Heart left ventricle (tissue), 16 donors: ENCODE results near the gene SECTM1. TPM values are rescaled to one million over a fixed set of nuclear protein-coding genes. Genes with fewer than 3 reads are reported as not detected.

Experiments used
- ATAC-seq, 4 donors: fragments of 200-7000 bp; cut with Tn5 transposase; one replicate each; pipeline ENCODE4 v1.9.1; 2020 to 2022; ENCODE audit warnings: moderate library complexity in 4 of 4, mild to moderate bottlenecking in 3 of 4, moderate number of reproducible peaks in 1 of 4
- DNase-seq, 5 donors: peaks; one replicate each; pipeline ENCODE4 v3.0.0-alpha.2; 2020
- H3K27ac ChIP-seq, 12 donors: fragments of 200-600 bp; sonication (generic) in 4 of 12; one replicate each; pipeline versions ENCODE4 v1.5.0 to v1.8.0; 2016 to 2022; ENCODE audit warnings: mild to moderate bottlenecking in 2 of 12
- H3K27me3 ChIP-seq, 9 donors: fragments of 200-600 bp; sonication (generic) in 2 of 9; one replicate each; pipeline versions ENCODE4 v1.5.1 to v1.8.0; 2016 to 2022; ENCODE audit warnings: mild to moderate bottlenecking in 3 of 9
- H3K36me3 ChIP-seq, 9 donors: fragments of 200-600 bp; sonication (generic) in 2 of 9; one replicate each; pipeline versions ENCODE4 v1.5.0 to v1.8.0; 2018 to 2022; ENCODE audit warnings: mild to moderate bottlenecking in 2 of 9
- H3K4me1 ChIP-seq, 12 donors: fragments of 200-600 bp; sonication (generic) in 4 of 12; one replicate each; pipeline versions ENCODE4 v1.5.0 to v1.8.0; 2016 to 2022; ENCODE audit warnings: mild to moderate bottlenecking in 3 of 12
- H3K4me3 ChIP-seq, 12 donors: fragments of 200-600 bp; sonication (generic) in 4 of 12; one replicate each; pipeline versions ENCODE4 v1.5.0 to v1.8.0; 2017 to 2022; ENCODE audit warnings: mild to moderate bottlenecking in 9 of 12, moderate library complexity in 4 of 12
- H3K9me3 ChIP-seq, 12 donors: fragments of 200-600 bp; sonication (generic) in 4 of 12; one replicate each; pipeline versions ENCODE4 v1.5.0 to v1.8.0; 2016 to 2022; ENCODE audit warnings: mild to moderate bottlenecking in 1 of 12
- POLR2A ChIP-seq, 2 donors: fragments of 450-650 bp; IDR thresholded peaks; one replicate each; pipeline ENCODE4 v1.6.1; 2017; ENCODE audit warnings: antibody characterized with exemption in 2 of 2, mild to moderate bottlenecking in 2 of 2, moderate library complexity in 2 of 2
- WGBS, 4 donors: extraction: QIAGEN DNeasy Blood & Tissue Kit in 2 of 4; methylation state at CpG; one replicate each; pipeline versions ENCODE4 v1.1.5 to v1.1.7; 2013 to 2018; 5-methylcytosine and 5-hydroxymethylcytosine counted together
- intact Hi-C, 10 donors: fragments of 100-400 bp; cut with DNase I; formaldehyde crosslinking; loops; one replicate each; pipeline versions ENCODE4 v1.11.1 to v1.14.2; 2022
- polyA plus RNA-seq, 2 donors: library from polyadenylated mRNA; stranded (reverse); fragments of 200-250 nt; gene quantifications; one replicate each; pipeline ENCODE4 v1.2.3, GENCODE V29; 2013
- total RNA-seq, 9 donors: library from RNA; depleted of rRNA in 2 of 9; stranded (reverse); fragments of >200 nt in 2 of 9; fragmentation: NEBNext Ultra II Directional in 3 of 9; extraction: Animal tissue kit (Norgen Biotek cat#: 25700) in 3 of 9; gene quantifications; one replicate each; pipeline versions ENCODE4 v1.1.0 to v1.2.4, GENCODE V29; 2016 to 2023
- TF ChIP-seq, protein P1 (sequence below), 12 donors: fragments of 200-600 bp; sonication (generic) in 4 of 12; IDR thresholded peaks; one replicate each; pipeline versions ENCODE4 v1.5.0 to v1.8.0; 2018 to 2022; ENCODE audit warnings: antibody characterized with exemption in 12 of 12, mild to moderate bottlenecking in 5 of 12
- donor health status: ischemic (EF 13 %, LVEDD 7.1; RV severe dilation, severe dysfunction).
- donor health status: healthy with polysubstance abuse.
- donor health status: DM: no; HTN: yes; CAD: no.
- donor health status: DM: no; HTN: no; CAD: no.
- donor health status: ischemic (EF 25% LVEDD 6.9; RV normal size, moderate dysfunction).
- donor health status: ischemic (EF 25% LVEDD 5.7; RV mildly dilated, moderate dysfunction).
- donor health status: healthy.
- donor health status: DM: yes; HTN: yes; CAD: no.
- donor health status: ischemic (EF 35%, LVEDD 5.7; RV mildly dilated, moderate dysfunction).
- donor health status: nonischemic (EF 11% LVEDD 7.7; RV severe dilation, severe dysfunction).
- donor health status: DM: yes; HTN: yes; CAD: no.
- donor health status: PGD.
- donor health status: ischemic (EF 29% LVEDD 5.4; RV normal size, mild dysfunction).
- donor health status: nonischemic (EF 23%, LVEDD 6.1; RV moderate dilation, normal function).

Gene SECTM1
- total and polyA plus RNA-seq, 11 donors, result 2.3 to 41.6 (median 3.4) TPM

DNA sequence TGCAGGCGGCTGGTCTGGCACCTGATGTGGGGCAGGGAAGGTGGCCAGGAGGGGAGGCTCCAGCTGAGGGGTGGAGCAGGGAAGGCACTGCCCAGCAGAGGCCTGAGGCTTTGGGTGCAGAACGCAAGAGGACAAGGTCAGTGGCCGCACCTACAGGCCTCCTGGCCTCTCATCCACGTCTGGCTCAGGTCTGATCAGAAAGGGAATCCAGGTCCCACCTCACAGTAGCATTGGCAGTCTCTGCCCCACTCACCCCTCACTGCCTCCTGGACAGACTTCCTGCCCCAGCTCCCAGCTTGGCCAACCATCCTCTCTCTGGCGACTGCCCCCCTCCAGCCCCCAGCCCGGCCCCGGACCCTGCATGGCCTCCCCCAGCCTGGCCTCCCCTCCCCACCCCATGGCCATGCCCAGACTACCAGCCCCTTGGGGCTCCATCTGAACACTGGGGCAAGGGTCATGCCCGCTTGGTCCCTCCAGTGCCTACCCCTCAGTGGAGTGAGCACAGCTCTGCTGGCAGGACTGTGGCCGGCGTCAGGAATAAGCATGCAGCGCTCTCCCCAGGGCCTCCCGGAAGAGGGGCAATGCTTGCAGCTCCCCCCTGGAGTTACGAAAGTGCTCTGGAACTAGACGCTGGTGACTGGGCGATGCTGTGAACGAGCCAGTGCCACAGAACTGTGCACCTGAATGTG, 42.6 kb upstream of the SECTM1 start:
- no peaks in the 10 kb centered on the region for H3K36me3 ChIP-seq
- 66 to 84% (median 77%) methylated on average over 10 to 16 of the region's 16 CpGs for WGBS, 4 donors

DNA sequence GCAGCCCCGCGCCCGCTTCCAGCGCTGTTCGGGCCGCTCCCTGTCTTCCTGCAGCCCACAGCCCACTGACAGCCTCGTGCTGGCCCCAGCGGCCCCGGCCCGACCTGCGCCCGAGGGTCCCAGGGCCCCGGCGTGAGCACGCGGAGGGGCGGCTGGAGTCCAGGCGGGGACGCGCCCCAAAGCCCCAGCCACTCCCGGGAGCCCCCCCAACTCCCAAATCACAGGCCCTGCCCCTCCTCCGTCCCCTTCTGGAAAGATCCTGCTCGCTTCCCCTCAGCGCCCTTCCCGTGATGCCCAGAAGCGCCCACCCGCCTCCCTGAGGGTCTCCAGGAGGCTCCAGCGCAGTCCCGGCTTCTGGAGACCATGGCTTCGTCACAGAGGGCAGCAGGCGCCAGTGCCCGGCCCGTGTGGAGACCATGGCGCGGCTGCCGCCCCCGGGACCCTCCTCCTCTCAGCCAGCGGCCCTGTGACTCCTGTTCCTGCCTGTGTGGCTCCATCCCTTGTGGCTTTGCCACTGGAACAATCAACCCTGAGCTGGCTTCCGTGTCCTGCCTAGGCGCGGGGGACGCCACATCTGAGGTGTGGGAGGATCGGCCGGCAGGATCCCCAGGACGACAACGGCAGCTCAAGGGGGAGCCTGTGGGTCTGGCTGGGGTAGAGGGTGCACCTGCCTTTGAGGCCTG, 41.9 kb upstream of the SECTM1 start:
- peak in 1 of 4 donors; percentile 5 for ATAC-seq
- DNase-seq, result peak in 1 of 5 donors; percentile 22
- 57 to 72% (median 65%) methylated on average over 14 to 46 of the region's 46 CpGs for WGBS, 4 donors

More for the DNA sequence above, 42.6 kb upstream of the SECTM1 start:
- DNase-seq (no peak), ATAC-seq (peak in 1 of 4 donors; percentile 15)
- peaks cover 0 to 18% (median 12%) of the 10 kb centered on the region in 12 donors for H3K4me1 ChIP-seq
- TF ChIP-seq, protein P1, sequence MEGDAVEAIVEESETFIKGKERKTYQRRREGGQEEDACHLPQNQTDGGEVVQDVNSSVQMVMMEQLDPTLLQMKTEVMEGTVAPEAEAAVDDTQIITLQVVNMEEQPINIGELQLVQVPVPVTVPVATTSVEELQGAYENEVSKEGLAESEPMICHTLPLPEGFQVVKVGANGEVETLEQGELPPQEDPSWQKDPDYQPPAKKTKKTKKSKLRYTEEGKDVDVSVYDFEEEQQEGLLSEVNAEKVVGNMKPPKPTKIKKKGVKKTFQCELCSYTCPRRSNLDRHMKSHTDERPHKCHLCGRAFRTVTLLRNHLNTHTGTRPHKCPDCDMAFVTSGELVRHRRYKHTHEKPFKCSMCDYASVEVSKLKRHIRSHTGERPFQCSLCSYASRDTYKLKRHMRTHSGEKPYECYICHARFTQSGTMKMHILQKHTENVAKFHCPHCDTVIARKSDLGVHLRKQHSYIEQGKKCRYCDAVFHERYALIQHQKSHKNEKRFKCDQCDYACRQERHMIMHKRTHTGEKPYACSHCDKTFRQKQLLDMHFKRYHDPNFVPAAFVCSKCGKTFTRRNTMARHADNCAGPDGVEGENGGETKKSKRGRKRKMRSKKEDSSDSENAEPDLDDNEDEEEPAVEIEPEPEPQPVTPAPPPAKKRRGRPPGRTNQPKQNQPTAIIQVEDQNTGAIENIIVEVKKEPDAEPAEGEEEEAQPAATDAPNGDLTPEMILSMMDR (IDR thresholded peaks at IDR 0.05), result no peak
- no peak for TF ChIP-seq POLR2A (IDR thresholded peaks at IDR 0.05)
- intact Hi-C loops, result no loop called here
- no peak overlapping the region for H3K4me3 ChIP-seq
- peaks cover 22 to 82% (median 45%) of the 10 kb centered on the region in 9 donors for H3K27me3 ChIP-seq
- no peak overlapping the region for H3K27ac ChIP-seq
- no peaks in the 10 kb centered on the region for H3K9me3 ChIP-seq

DNA sequence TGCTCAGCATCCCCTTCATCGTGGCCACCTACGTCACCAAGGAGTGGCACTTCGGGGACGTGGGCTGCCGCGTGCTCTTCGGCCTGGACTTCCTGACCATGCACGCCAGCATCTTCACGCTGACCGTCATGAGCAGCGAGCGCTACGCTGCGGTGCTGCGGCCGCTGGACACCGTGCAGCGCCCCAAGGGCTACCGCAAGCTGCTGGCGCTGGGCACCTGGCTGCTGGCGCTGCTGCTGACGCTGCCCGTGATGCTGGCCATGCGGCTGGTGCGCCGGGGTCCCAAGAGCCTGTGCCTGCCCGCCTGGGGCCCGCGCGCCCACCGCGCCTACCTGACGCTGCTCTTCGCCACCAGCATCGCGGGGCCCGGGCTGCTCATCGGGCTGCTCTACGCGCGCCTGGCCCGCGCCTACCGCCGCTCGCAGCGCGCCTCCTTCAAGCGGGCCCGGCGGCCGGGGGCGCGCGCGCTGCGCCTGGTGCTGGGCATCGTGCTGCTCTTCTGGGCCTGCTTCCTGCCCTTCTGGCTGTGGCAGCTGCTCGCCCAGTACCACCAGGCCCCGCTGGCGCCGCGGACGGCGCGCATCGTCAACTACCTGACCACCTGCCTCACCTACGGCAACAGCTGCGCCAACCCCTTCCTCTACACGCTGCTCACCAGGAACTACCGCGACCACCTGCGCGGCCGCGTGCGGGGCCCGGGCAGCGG, 41.2 kb upstream of the SECTM1 start:
- peaks cover 29 to 91% (median 54%) of the 10 kb centered on the region in 9 donors for H3K27me3 ChIP-seq
- no peaks in the 10 kb centered on the region for H3K36me3 ChIP-seq
- ATAC-seq, result no peak
- intact Hi-C loops, result loop anchor here in 1 of 10 donors (5.0 kb wide), 1 partner anchor 38 kb away; no protein-coding TSS in a partner anchor
- peak in 1 of 5 donors; percentile 15 for DNase-seq
- no peak overlapping the region for H3K27ac ChIP-seq
- no peaks in the 10 kb centered on the region for H3K9me3 ChIP-seq
- TF ChIP-seq, protein P1 (IDR thresholded peaks at IDR 0.05), result no peak
- TF ChIP-seq POLR2A (IDR thresholded peaks at IDR 0.05), result no peak
- 31 to 68% (median 42%) methylated on average over 35 to 79 of the region's 79 CpGs for WGBS, 4 donors
- H3K4me3 ChIP-seq, result no peak overlapping the region
- H3K4me1 ChIP-seq, result peaks cover 0 to 29% (median 19%) of the 10 kb centered on the region in 12 donors

More for the DNA sequence above, 41.9 kb upstream of the SECTM1 start:
- Histone ChIP-seq H3K27me3 (peaks cover 29 to 88% (median 52%) of the 10 kb centered on the region in 9 donors), H3K27ac (no peak overlapping the region), H3K36me3 (no peaks in the 10 kb centered on the region), H3K4me3 (no peak overlapping the region), H3K4me1 (peaks cover 0 to 25% (median 18%) of the 10 kb centered on the region in 12 donors), H3K9me3 (no peaks in the 10 kb centered on the region)
- intact Hi-C loops, result no loop called here
- TF ChIP-seq POLR2A (IDR thresholded peaks at IDR 0.05), result no peak
- TF ChIP-seq, protein P1 (IDR thresholded peaks at IDR 0.05), result no peak
